Right atrium auricular region (tissue), 2 donors: ENCODE data around the gene ARFRP1. TPM values are rescaled to one million over a fixed set of nuclear protein-coding genes. Genes with fewer than 3 reads are reported as not detected.

Experiments used
- DNase-seq: peaks from one replicate; pipeline ENCODE4 v3.0.0-alpha.2; 2019; ENCODE audit warnings: low spot score
- H3K27ac ChIP-seq, 2 donors: fragments of 200-600 bp; sonication (generic); 1 replicate in 1 of 2; 2 replicates in 1 of 2; pipeline ENCODE4 v1.5.1; 2016 to 2019
- H3K27me3 ChIP-seq, 2 donors: fragments of 200-600 bp; sonication (generic); one replicate each; pipeline versions ENCODE4 v1.5.1 to v1.6.0; 2017 to 2019
- H3K36me3 ChIP-seq: fragments of 200-600 bp; sonication (generic); one replicate; pipeline ENCODE4 v1.5.1; 2016
- H3K4me1 ChIP-seq, 2 donors: fragments of 200-600 bp; sonication (generic); one replicate each; pipeline versions ENCODE4 v1.5.1 to v1.6.0; 2017 to 2019
- H3K4me3 ChIP-seq, 2 donors: fragments of 200-600 bp; sonication (generic); 1 replicate in 1 of 2; 2 replicates in 1 of 2; pipeline ENCODE4 v1.5.1; 2017 to 2019; ENCODE audit warnings: mild to moderate bottlenecking in 1 of 2, moderate library complexity in 1 of 2
- H3K9me3 ChIP-seq, 2 donors: fragments of 200-600 bp; sonication (generic); one replicate each; pipeline ENCODE4 v1.5.1; 2019
- CTCF ChIP-seq, 2 donors: fragments of 200-600 bp; sonication (generic); IDR thresholded peaks; one replicate each; pipeline ENCODE4 v1.5.1; 2019; ENCODE audit warnings: antibody characterized with exemption in 2 of 2
- total RNA-seq, 2 donors: library from RNA; depleted of rRNA; stranded (reverse); fragments of >200 nt; gene quantifications; one replicate each; pipeline ENCODE4 v1.1.0, GENCODE V29; 2016

ARFRP1 gene
- total RNA-seq, 2 donors from 2014 or later = 33.5 to 39.4 TPM

GRCh38 chr20:63686492-63687321 lies 21.1 kb downstream of the ARFRP1 start:
- peak overlapping the region in 1 of 2 donors; percentile 18 for H3K4me3 ChIP-seq
- H3K27ac ChIP-seq = peak overlapping the region; percentile 76 to 81

GRCh38 chr20:63686094-63686491 lies 21.7 kb downstream of the ARFRP1 start:
- Histone ChIP-seq H3K4me1 (peaks cover 0 to 65% of the 10 kb centered on the region in 2 donors), H3K36me3 (no peaks in the 10 kb centered on the region), H3K27me3 (no peaks in the 10 kb centered on the region), H3K4me3 (peak overlapping the region in 1 of 2 donors; percentile 18), H3K9me3 (no peaks in the 10 kb centered on the region), H3K27ac (peak overlapping the region; percentile 76 to 81)
- DNase-seq = no peak
- no peak for TF ChIP-seq CTCF (IDR thresholded peaks at IDR 0.05)

More at GRCh38 chr20:63686492-63687321, 21.1 kb downstream of the ARFRP1 start:
- Histone ChIP-seq H3K27me3 (no peaks in the 10 kb centered on the region), H3K9me3 (no peaks in the 10 kb centered on the region), H3K4me1 (peaks cover 0 to 62% of the 10 kb centered on the region in 2 donors), H3K36me3 (no peaks in the 10 kb centered on the region)
- no peak for TF ChIP-seq CTCF (IDR thresholded peaks at IDR 0.05)
- peak; percentile 95 for DNase-seq

GRCh38 chr20:63685269-63686026 lies 22.3 kb downstream of the ARFRP1 start:
- Histone ChIP-seq H3K4me1 (peaks cover 0 to 65% of the 10 kb centered on the region in 2 donors), H3K27me3 (no peaks in the 10 kb centered on the region), H3K9me3 (no peaks in the 10 kb centered on the region), H3K27ac (peak overlapping the region; percentile 76 to 81), H3K4me3 (no peak overlapping the region), H3K36me3 (no peaks in the 10 kb centered on the region)
- no peak for DNase-seq
- no peak for TF ChIP-seq CTCF (IDR thresholded peaks at IDR 0.05)

- Histone ChIP-seq H3K9me3 (no peaks in the 10 kb centered on the region), H3K36me3 (peaks cover 11% of the 10 kb centered on the region), H3K27ac (peak overlapping the region; percentile 80 to 85), H3K4me3 (no peak overlapping the region), H3K27me3 (no peaks in the 10 kb centered on the region), H3K4me1 (peaks cover 0 to 46% of the 10 kb centered on the region in 2 donors)
- DNase-seq = peak; percentile 90
- no peak for TF ChIP-seq CTCF (IDR thresholded peaks at IDR 0.05)
Measured at GRCh38 chr20:63682384-63683139, 25.2 kb downstream of the ARFRP1 start.

- H3K4me3 ChIP-seq = no peak overlapping the region
- H3K9me3 ChIP-seq = no peaks in the 10 kb centered on the region
- H3K27ac ChIP-seq = peak overlapping the region; percentile 80 to 85
- peaks cover 11% of the 10 kb centered on the region for H3K36me3 ChIP-seq
- H3K4me1 ChIP-seq = peaks cover 0 to 37% of the 10 kb centered on the region in 2 donors
- TF ChIP-seq CTCF (IDR thresholded peaks at IDR 0.05) = no peak
- H3K27me3 ChIP-seq = no peaks in the 10 kb centered on the region
- DNase-seq = no peak
Measured at GRCh38 chr20:63681609-63682142, 26.1 kb downstream of the ARFRP1 start.
